NCI-H345 treated with DMSO at 0.1 percent for 48 hours (cell line): ENCODE measurements around the gene ASCL1.

Experiments
- DNase-seq: peaks from one replicate; lab custom pipeline; 2025; ENCODE audit not compliant: unreplicated experiment; lab: John Stamatoyannopoulos, UW

The ASCL1 gene

GRCh38 chr12:102950950-102951619, 6.4 kb upstream of the ASCL1 start:
- peak; percentile 62 for DNase-seq

DNA sequence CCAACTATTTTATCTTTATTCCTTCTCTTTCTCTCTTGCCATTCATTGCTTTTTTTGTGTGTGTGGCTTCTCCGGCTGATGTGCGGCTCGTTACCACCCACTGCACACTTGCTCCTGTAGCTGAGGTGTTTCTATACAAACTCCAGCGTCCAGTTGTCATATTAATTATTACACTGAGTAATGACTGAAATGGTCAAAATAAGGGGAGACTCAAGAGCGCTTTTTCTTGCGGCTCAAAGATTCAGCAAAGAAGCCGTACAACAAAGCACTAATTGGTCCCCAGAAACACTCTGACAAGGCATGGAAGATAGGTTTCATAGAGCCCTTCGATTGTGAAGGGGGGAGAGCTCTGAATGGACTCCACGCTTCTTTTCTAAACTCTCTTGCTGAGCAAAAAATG, 5.6 kb upstream of the ASCL1 start:
- peak; percentile 63 for DNase-seq

GRCh38 chr12:102953221-102953620, 4.3 kb upstream of the ASCL1 start:
- DNase-seq: peak; percentile 25

- DNase-seq: peak; percentile 62
Measured at GRCh38 chr12:102954134-102954533, 3.3 kb upstream of the ASCL1 start.

DNA sequence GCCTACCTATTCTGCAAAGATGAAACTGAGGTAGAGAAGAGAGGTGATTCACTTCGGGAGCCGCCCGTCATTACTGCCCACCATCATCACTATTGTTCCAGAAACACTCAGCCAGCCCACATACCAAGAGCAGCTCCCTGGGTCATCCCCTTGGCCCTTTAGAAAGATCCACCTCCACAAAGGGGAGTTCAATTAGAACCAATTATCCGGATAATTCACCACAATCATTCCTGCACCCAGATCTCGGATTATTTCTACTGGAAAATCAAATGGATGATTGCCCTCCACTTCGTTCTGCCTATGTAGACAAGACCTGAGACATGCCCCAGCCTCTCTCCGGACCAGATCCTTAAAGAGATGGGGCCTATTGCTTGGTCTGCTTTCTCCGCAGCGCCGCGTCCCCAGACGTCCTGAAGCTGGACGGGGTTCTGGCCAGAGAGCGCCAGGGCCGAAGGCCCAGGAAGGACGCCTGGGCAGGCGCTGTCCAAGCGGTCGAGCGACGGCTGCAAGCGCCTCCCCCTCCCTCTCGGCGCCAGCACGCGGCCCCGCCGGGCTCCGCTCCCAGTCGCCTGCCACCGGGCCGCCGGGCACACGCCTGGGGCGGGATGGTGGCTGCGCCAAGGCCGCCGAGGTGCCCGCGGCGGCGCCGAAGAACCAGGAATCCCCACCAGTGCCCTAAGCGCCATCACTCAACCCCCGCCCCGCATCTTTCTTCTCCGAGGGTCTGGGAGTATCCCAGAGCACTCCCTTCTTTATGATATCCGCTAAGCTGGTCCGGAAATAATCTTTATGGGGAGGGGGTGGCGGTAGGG, 1.3 kb upstream of the ASCL1 start:
- DNase-seq: peak; percentile 65

- DNase-seq: peak; percentile 53
Measured at GRCh38 chr12:102956738-102957327, 641 bp upstream of the ASCL1 start.

- no peak for DNase-seq
Measured at GRCh38 chr12:102958073-102958829, 777 bp downstream of the ASCL1 start.

GRCh38 chr12:102958830-102959176, 1.3 kb downstream of the ASCL1 start:
- DNase-seq: no peak

DNA sequence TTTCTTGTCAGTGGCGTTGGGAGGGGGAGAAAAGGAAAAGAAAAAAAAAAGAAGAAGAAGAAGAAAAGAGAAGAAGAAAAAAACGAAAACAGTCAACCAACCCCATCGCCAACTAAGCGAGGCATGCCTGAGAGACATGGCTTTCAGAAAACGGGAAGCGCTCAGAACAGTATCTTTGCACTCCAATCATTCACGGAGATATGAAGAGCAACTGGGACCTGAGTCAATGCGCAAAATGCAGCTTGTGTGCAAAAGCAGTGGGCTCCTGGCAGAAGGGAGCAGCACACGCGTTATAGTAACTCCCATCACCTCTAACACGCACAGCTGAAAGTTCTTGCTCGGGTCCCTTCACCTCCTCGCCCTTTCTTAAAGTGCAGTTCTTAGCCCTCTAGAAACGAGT, 1.9 kb downstream of the ASCL1 start:
- peak; percentile 29 for DNase-seq

DNA sequence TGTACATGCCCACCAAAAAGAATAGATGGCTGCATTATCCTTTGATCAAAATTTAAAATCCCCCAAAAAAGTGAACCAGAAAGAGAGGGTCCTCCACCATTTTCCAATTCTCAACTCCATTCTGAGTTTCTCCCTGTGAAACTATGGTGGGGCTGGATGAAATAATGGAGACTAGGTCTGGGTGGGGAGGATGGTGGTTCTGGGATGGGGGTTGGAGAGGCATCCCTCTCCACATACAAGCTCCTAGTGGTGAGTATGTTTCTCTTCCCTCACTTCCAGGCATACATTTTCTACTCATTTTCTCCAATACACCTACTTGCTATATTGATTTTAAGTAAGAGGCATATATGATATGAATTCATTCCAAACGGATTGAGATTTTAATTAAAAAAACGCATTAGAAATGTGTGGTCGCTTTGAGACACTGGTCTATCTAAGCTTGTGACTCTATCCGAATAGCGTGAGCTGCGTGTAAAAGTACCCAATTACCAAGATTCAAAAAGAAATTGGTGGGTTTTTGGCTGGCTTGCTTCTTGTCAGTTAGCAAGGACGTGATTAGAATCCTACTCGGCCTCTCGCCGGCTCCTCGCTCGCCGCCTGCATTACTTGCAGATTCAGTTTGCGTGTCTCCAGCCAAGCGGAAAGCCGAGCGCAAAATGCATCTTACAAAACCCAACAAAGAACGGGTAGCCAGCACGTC, 3.4 kb downstream of the ASCL1 start:
- DNase-seq: peak; percentile 96

DNA sequence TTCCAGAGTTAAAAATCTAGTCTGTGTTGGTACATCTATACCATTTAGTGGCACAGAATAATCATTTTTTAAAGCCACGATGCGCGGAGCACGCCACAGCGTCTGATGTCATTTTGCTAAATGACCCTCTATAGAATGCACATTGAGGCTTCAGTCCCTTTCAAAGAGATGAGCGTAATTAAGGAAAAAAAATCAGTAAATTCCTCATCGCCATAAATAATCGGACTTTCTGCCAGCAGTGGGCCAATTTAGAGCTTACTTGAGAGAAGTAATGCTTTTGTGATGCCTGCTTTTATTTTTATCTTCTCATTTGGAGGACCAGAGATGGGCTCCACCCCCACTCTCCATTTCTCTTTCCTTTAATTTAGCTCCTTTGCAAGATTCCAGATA, 4.0 kb downstream of the ASCL1 start:
- DNase-seq: peak; percentile 91

- DNase-seq: no peak
Measured at GRCh38 chr12:102962532-102962931, 5.1 kb downstream of the ASCL1 start.

- no peak for DNase-seq
Measured at GRCh38 chr12:102962986-102963385, 5.5 kb downstream of the ASCL1 start.

- no peak for DNase-seq
Measured at GRCh38 chr12:102963796-102964195, 6.3 kb downstream of the ASCL1 start.

DNA sequence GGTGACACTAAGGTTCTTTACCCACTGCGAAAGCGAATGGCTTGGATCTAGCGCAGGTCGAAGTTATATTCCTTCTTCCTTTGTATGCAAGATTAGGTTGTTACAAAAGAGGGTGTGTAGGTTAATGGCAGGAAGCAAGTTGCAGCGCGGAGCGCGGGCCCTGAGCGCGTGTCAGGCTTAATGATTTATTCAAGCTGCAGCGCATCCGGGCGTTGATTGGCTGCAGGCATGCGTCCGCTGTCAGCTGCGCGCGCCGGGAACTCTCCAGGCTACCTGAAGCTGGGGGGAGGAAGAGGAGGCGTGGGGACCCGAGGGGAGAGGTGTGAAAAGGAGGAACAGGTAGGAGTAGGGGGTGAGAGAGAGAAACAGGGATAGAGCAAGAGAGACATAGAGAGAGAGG, 7.4 kb downstream of the ASCL1 start:
- no peak for DNase-seq

DNA sequence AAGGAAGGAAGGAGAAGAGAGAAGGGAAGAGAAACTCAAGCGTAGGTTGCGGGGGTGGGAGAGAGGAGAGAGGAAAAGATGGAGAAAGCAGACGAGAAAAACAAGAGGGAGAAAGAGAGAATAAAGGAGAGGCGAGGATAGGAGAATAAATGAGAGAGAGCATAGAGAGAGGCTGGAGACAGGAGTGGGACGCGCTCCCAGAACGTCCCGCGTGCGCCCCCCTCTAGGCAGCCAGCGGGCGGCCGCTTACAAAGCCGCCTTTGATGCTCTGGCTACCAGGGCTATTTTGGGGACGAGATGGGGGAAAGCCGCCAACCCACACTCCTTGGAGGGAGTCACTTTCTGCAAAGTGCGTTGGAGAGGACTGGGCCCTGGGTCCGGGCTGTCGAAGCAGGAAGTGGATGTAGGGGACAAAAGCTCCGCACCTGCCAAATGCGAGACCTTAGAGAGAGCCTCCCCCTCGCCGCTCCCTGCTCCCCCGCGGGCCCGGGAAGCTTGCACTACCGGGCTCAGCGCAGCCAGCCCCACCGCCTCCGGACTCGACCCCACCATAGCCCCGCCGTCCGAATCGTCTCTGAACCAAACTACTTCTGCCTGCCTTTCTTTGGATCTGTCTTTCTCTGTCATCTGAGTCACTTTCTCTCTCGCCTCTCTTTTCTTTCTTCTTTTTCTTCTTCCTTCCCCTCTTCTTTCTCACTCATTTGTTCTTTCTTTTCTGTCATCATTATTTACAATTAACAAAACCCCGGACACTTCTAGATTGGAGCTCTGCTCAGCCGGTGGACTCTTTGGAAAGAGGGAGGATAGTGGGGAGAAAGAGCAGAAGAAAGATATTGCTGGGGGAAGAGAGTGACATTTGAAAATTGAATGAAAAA, 8.0 kb downstream of the ASCL1 start:
- no peak for DNase-seq

DNA sequence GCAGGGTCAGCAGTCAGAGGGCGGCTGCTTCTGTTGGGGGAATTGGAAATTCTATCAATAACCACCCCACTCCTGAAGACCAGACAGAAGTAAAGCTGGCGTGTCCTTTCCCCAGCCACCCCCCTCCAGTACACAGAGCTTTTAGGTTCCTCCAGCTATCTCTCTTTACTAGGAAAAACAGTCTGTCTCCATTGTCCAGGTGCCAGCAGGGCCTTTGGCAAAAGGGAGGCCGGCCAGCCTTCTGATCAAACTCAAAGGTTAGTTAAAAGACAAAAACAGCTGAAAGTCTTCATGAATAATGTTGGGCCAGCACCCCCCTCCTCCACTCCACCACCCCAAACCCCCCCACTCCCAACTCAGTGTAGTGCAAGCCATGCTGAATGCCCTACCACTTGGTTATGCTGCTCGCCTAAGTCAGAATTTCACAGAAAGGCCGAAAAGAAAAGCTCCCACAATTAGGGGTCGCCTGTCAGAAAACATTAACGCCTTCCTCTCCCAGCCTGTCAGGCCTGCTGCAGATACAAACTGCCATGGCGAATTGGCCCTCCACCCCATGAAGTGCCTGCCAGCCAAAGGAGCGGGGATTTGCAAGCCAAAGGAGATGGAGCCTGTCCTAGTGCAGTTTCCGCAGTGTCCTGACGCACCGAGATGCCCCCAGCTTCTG, 8.9 kb downstream of the ASCL1 start:
- no peak for DNase-seq

- DNase-seq: no peak
Measured at GRCh38 chr12:102970780-102971179, 13.3 kb downstream of the ASCL1 start.

DNA sequence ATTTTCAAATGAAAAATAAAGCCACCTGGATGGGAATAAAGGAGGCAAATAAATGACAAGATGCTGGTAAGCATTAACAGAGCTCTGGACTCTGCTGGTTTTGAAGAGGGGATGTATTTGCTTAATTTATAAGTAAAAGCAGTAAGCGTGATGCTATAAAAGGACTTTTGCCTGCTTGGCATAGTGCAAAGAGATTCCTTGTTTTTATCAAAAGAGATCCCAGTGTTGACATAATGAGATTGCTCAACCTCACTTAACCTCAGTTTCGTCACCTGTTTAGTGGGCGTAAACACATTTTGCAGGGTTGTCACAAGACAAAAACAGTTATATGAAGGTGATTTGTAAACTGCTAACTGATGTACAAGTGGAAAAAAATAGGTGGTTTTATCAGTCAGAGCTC, 13.8 kb downstream of the ASCL1 start:
- peak; percentile 44 for DNase-seq
